ENCODE data around the gene MINDY2.

MINDY2 gene

DNA sequence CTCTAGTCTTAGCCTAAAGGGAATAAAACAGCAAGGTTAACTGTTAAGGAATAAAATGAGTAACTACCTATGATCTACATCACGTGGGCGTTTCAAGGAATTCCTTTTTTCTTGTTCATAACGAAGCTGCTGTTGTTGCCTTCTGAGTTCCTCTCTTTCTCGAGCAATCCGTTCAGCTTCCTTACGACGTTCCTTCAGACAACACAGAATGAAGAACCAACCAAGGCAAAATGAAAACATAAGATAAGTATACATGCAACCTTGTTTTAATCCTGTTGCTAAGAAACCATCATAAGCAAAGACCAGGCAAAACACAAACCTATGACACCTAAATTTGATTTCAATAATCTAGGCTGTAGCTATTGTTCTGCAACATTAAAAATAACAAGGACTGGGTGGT, 118.3 kb downstream of the MINDY2 start:
- Histone ChIP-seq H3K27ac (ENCODE audit: low read depth, low read length) (no peak overlapping the region; the same call in 1 of the 2 replicates), H3K4me3 (ENCODE audit: low read depth, low read length) (no peak overlapping the region), H3K9ac (ENCODE audit: low read length) (no peak overlapping the region), H3K27me3 (ENCODE audit: control insufficient read depth, insufficient read depth, low read length) (no peaks in the 10 kb centered on the region), H3K36me3 (ENCODE audit: control insufficient read depth, insufficient read depth, low read length) (peaks cover 100% of the 10 kb centered on the region), H3K4me1 (ENCODE audit: control insufficient read depth, insufficient read depth, low read length) (no peaks in the 10 kb centered on the region), H3K9me3 (ENCODE audit: control insufficient read depth, insufficient read depth, low read depth, low read length) (no peaks in the 10 kb centered on the region)

DNA sequence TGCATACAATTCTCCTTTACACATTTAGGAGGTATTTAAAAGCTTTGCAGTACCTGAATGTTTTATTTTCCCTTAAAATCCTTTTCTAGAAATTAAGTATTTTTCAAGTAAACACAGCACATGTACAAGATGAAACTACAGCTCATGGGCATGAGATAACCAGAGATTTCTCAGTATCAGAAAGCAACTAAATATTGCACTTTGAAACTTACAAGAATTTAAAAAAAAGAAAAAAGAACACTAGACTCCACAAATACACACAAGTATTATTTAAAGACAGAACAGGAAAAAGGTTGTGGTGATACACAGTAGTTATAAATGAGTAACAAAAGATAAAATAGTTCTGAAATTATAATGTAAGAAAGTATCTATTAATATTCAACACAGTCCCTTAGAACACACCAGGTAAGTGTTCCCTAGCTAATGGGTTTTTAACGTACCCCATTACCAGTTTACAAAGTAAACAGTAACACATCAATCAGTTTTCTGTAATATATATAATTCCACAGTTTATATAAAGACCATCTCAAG, 127.1 kb downstream of the MINDY2 start:
- Histone ChIP-seq H3K4me1 (ENCODE audit: control insufficient read depth, insufficient read depth, low read length) (no peaks in the 10 kb centered on the region), H3K9ac (ENCODE audit: low read length) (no peak overlapping the region), H3K27ac (ENCODE audit: low read depth, low read length) (no peak overlapping the region), H3K4me3 (ENCODE audit: low read depth, low read length) (no peak overlapping the region), H3K36me3 (ENCODE audit: control insufficient read depth, insufficient read depth, low read length) (peaks cover 93% of the 10 kb centered on the region), H3K27me3 (ENCODE audit: control insufficient read depth, insufficient read depth, low read length) (no peaks in the 10 kb centered on the region), H3K9me3 (ENCODE audit: control insufficient read depth, insufficient read depth, low read depth, low read length) (no peaks in the 10 kb centered on the region)

DNA sequence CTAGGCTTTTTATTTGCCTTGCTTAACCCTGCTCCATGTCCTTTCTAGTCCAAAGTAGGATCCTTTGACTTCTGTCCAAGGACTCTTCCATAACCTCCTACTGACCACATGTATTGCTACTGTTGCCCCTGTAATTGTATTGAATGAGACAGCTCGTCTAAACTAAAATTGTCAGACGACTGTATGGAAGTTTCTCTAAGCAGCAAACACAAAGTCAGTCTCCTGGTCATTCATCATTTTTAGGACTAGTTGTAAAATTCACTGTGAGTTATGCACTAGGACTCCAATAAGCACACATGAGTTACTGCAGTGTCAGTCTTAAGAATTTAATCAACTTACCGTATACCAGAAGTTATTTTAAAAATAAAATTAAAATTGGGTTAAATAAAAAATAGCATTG, 129.5 kb downstream of the MINDY2 start:
- Histone ChIP-seq H3K9ac (ENCODE audit: low read length) (no peak overlapping the region), H3K27ac (ENCODE audit: low read depth, low read length) (no peak overlapping the region), H3K27me3 (ENCODE audit: control insufficient read depth, insufficient read depth, low read length) (no peaks in the 10 kb centered on the region), H3K9me3 (ENCODE audit: control insufficient read depth, insufficient read depth, low read depth, low read length) (no peaks in the 10 kb centered on the region), H3K4me1 (ENCODE audit: control insufficient read depth, insufficient read depth, low read length) (no peaks in the 10 kb centered on the region), H3K4me3 (ENCODE audit: low read depth, low read length) (no peak overlapping the region), H3K36me3 (ENCODE audit: control insufficient read depth, insufficient read depth, low read length) (peaks cover 79% of the 10 kb centered on the region)

DNA sequence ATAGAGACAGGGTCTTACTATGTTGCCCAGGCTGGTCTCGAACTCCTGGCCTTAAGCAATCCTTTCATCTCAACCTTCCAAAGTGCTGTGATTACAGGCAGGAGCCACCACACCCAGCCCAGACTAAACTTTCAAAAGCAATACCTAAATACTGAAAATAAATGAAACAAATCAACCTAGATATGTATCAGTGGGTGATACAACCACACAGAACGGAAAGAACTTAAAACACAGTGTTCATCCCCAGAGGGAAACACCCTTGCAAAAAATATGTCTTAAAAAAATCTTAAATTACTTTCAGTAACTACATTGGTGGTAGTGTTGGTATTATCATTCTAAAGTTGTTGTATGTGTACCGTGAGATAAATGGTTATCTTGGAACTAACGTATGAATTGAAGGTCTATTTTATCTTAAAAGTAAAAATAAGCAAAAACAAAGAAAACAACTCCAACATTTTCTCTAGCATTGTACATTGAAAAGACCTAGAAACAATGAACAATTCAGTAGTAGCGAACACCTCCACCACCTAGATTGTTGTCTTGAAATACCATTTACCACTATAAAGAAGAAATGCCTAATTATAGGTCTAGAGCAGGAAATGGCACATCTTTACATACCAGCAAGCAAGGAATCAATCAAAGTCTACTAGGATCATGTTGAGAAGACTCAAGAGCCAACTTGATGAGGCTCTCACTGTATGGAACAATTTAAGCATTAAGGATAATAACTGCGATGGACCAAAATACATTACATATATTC, 137.6 kb downstream of the MINDY2 start:
- Histone ChIP-seq H3K4me1 (ENCODE audit: control insufficient read depth, insufficient read depth, low read length) (no peaks in the 10 kb centered on the region), H3K9ac (ENCODE audit: low read length) (no peak overlapping the region), H3K27me3 (ENCODE audit: control insufficient read depth, insufficient read depth, low read length) (no peaks in the 10 kb centered on the region), H3K4me3 (ENCODE audit: low read depth, low read length) (no peak overlapping the region), H3K36me3 (ENCODE audit: control insufficient read depth, insufficient read depth, low read length) (peaks cover 76% of the 10 kb centered on the region), H3K27ac (ENCODE audit: low read depth, low read length) (no peak overlapping the region), H3K9me3 (ENCODE audit: control insufficient read depth, insufficient read depth, low read depth, low read length) (no peaks in the 10 kb centered on the region)

DNA sequence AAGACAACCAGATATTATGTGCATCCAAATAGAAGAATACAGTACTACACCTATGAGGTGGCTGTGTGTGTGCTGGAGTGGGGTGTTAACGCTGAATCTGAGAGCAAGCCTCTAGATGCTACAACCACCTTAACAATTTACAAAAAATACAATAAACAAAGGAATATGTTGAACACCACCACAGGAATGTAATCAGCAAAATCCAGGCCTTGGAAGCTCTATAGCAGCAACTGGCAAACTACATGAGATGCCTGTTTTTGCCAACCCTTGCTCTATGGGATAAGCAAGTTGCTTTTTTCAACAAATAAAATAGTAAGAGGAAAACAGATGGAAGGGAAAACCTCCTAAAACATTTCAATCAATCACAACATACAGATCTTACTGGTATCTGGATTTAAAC, 138.5 kb downstream of the MINDY2 start:
- Histone ChIP-seq H3K9ac (ENCODE audit: low read length) (no peak overlapping the region), H3K27ac (ENCODE audit: low read depth, low read length) (no peak overlapping the region), H3K27me3 (ENCODE audit: control insufficient read depth, insufficient read depth, low read length) (no peaks in the 10 kb centered on the region), H3K9me3 (ENCODE audit: control insufficient read depth, insufficient read depth, low read depth, low read length) (no peaks in the 10 kb centered on the region), H3K4me3 (ENCODE audit: low read depth, low read length) (no peak overlapping the region), H3K4me1 (ENCODE audit: control insufficient read depth, insufficient read depth, low read length) (no peaks in the 10 kb centered on the region), H3K36me3 (ENCODE audit: control insufficient read depth, insufficient read depth, low read length) (peaks cover 85% of the 10 kb centered on the region)

DNA sequence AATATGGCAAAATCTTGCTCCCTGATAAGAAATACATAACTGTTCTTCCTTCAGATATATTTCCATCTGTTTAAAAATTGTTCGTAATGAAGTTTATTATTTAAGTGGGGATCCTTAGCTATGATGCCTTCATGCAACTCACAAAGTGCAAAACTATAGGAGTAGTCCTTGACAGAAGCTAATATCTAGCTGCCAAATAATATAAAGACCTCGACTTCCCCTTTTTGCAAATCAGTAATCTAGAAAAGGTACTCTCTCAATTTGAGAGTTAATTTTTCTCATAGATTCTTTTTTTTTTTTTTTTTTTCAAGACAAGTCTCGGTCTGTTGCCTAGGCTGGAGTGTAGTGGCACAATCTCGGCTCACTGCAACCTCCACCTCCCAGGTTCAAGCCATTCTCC, 139.4 kb downstream of the MINDY2 start:
- H3K27ac ChIP-seq (ENCODE audit: low read depth, low read length), result no peak overlapping the region
- H3K36me3 ChIP-seq (ENCODE audit: control insufficient read depth, insufficient read depth, low read length), result peaks cover 87% of the 10 kb centered on the region
- no peak overlapping the region for H3K9ac ChIP-seq (ENCODE audit: low read length)
- H3K4me3 ChIP-seq (ENCODE audit: low read depth, low read length), result no peak overlapping the region
- H3K9me3 ChIP-seq (ENCODE audit: control insufficient read depth, insufficient read depth, low read depth, low read length), result no peaks in the 10 kb centered on the region
- H3K27me3 ChIP-seq (ENCODE audit: control insufficient read depth, insufficient read depth, low read length), result no peaks in the 10 kb centered on the region
- H3K4me1 ChIP-seq (ENCODE audit: control insufficient read depth, insufficient read depth, low read length), result no peaks in the 10 kb centered on the region

Data from HUES6 (cell line).